Left kidney (tissue), 2 donors: ENCODE measurements around the gene CRK. TPM values are rescaled to one million over a fixed set of nuclear protein-coding genes. Genes with fewer than 3 reads are reported as not detected.
"Not testable (repeated sequence)": the region's sequence is repeated elsewhere in the genome, so short reads cannot be mapped to it uniquely, and the experiment has no call there.

Experiments
- DNase-seq: peaks from one replicate; pipeline ENCODE4 v3.0.0-alpha.2; 2013
- polyA plus RNA-seq: library from polyadenylated mRNA; unstranded; fragments of 120-200 nt; gene quantifications from one replicate; pipeline ENCODE4 v1.2.1, GENCODE V29; 2013; ENCODE audit not compliant: insufficient read length

The CRK gene
- polyA plus RNA-seq, 1 donor: 62.2 TPM

GRCh38 chr17:1431631-1432104, 24.4 kb downstream of the CRK start:
- no peak for DNase-seq

- no peak for DNase-seq
Observed at GRCh38 chr17:1423456-1424135, 32.4 kb downstream of the CRK start.

GRCh38 chr17:1422885-1423284, 33.1 kb downstream of the CRK start:
- peak; percentile 60 for DNase-seq

GRCh38 chr17:1421470-1421869, 34.6 kb downstream of the CRK start:
- DNase-seq: no peak

- no peak for DNase-seq
Observed at GRCh38 chr17:1420981-1421380, 35.1 kb downstream of the CRK start.

GRCh38 chr17:1420163-1420562, 35.9 kb downstream of the CRK start:
- no peak for DNase-seq

GRCh38 chr17:1418476-1418875, 37.6 kb downstream of the CRK start:
- not testable (repeated sequence) for DNase-seq

GRCh38 chr17:1416414-1416813, 39.6 kb downstream of the CRK start:
- no peak for DNase-seq

GRCh38 chr17:1414634-1415033, 41.4 kb downstream of the CRK start:
- no peak for DNase-seq

GRCh38 chr17:1414001-1414574, 41.9 kb downstream of the CRK start:
- no peak for DNase-seq

GRCh38 chr17:1413281-1413791, 42.7 kb downstream of the CRK start:
- DNase-seq: no peak

GRCh38 chr17:1412185-1413110, 43.6 kb downstream of the CRK start:
- DNase-seq: no peak

- DNase-seq: no peak
Observed at GRCh38 chr17:1402262-1402586, 53.8 kb downstream of the CRK start.

- DNase-seq: peak; percentile 95
Observed at GRCh38 chr17:1399679-1400512, 56.1 kb downstream of the CRK start, which contains the start of gene YWHAE. YWHAE (minus strand) TSS chr17:1400222; CDS start chr17:1400110, 112 bp downstream.

GRCh38 chr17:1398931-1399678, 56.9 kb downstream of the CRK start:
- DNase-seq: no peak

GRCh38 chr17:1398028-1398427, 58.0 kb downstream of the CRK start:
- no peak for DNase-seq

- DNase-seq: not testable (repeated sequence)
Observed at GRCh38 chr17:1395876-1396665, 60.0 kb downstream of the CRK start.

- DNase-seq: no peak
Observed at GRCh38 chr17:1391577-1391976, 64.5 kb downstream of the CRK start.

- no peak for DNase-seq
Observed at GRCh38 chr17:1390432-1391367, 65.3 kb downstream of the CRK start.
